CD4-positive, alpha-beta T cell treated with Interleukin-6 at 100 ng/mL for 8 hours (primary cell): Measurements from ENCODE around the gene ZNF239.
"Not testable (repeated sequence)": the region's sequence is repeated elsewhere in the genome, so short reads cannot be mapped to it uniquely, and the experiment has no call there.

ENCODE experiments used
- DNase-seq: peaks from one replicate; pipeline ENCODE4 v3.0.0-alpha.2; 2020; ENCODE audit warnings: mixed read lengths, low spot score

Gene ZNF239

GRCh38 chr10:43576580-43576979 lies 2.2 kb upstream of the ZNF239 start:
- DNase-seq = no peak

GRCh38 chr10:43576062-43576461 lies 1.6 kb upstream of the ZNF239 start:
- DNase-seq = no peak

GRCh38 chr10:43574906-43575305 lies 490 bp upstream of the ZNF239 start:
- DNase-seq = no peak

GRCh38 chr10:43573250-43574000 lies 991 bp downstream of the ZNF239 start:
- no peak for DNase-seq

- no peak for DNase-seq
These were observed 3.4 kb downstream of the ZNF239 start for GRCh38 chr10:43570971-43571370.

GRCh38 chr10:43569681-43570080 lies 4.7 kb downstream of the ZNF239 start:
- DNase-seq = no peak

- DNase-seq = no peak
These were observed 17.2 kb downstream of the ZNF239 start for GRCh38 chr10:43557214-43557613.

- DNase-seq = not testable (repeated sequence)
These were observed 30.7 kb downstream of the ZNF239 start for GRCh38 chr10:43543746-43544145.

GRCh38 chr10:43524434-43525247 lies 49.8 kb downstream of the ZNF239 start:
- no peak for DNase-seq
